ENCODE results near the gene KCNK6.
A peak's percentile ranks its signal among the peaks of the same experiment; 100 is the strongest.

The KCNK6 gene

DNA sequence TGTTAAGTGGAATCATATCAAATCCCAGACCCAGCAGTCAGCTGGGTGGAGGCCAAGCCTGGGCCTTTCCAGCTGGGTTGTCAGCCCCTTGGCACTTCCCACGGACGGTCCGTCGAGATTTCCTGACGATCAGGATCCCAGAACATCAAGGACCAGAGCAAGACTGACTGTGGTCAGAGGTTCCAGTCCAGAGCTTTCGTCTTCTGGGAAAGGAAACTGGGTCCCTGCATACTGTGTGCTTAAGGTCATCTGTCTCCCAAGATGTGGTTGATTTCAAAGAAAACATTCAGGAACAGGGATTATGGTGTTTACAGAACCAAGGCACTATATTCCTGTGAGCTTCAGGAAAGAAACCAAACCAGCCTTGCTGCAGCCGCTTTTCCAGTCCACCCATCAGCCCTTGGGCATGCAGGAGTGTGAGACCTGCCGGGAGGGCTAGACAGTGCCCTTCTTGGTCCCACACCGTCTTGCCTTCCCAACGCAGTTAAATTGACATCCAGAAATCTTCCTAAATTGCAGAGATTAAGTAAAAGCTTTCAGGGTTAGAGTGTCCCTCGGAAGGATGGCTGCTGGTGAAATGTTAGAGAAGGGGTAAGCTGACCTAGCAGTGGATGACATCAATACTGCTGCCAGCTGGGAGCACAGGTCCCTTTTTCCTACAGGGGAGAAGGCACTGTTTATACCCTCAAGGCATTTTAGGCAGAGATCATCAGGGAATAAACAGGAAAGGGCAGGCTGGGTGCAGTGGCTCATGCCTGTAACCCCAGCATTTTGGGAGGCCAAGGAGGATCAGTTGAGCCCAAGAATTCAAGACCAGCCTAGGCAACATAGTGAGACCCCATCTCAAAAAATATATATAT is 20.6 kb upstream of the KCNK6 start:
- DNase-seq, result no peak

DNA sequence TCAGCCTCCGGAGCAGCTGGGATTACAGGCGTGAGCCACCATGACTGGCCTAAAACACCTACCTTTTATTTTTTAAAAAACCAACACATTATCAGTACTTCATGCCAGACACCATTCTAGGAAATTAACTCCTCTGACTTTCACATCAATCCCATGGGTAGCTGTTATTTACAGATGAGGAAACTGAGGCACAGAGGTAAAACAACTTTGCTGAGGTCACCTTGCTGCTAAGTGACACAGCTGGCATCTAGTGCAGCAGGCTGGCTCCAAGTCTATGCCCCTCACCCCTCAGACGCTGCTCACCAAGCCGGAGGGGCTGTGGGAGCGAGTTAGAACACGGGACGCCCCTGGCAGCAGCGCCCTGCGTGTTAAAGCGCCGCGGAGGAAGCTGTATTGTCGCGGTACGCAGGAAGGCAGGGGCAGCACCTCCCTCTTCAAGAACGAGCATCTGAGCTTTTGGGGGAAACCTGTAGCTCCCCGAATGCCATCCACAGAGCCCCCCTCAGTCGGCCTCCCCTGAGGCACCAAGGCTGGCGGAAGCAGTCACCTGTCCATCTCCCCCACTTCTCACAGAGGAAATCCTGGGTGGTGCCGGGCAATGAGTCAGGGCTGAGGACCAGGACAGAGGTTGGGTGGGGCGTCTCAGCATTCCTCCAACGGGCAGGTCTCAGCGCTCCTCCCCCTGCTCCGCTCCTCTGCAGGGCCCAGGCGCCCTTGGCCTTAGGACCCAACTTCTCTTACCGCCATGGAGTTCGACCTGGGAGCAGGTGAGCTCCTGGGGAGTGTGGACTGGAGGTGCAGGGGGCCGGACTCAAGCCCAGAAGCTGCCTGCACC is 15.9 kb upstream of the KCNK6 start, which contains the start of gene C19orf33:
TSS of gene C19orf33 (plus strand) at position 735 of the 835 bp plus-strand sequence. CDS start at position 746, 11 bp downstream.
- DNase-seq, result no peak

DNA sequence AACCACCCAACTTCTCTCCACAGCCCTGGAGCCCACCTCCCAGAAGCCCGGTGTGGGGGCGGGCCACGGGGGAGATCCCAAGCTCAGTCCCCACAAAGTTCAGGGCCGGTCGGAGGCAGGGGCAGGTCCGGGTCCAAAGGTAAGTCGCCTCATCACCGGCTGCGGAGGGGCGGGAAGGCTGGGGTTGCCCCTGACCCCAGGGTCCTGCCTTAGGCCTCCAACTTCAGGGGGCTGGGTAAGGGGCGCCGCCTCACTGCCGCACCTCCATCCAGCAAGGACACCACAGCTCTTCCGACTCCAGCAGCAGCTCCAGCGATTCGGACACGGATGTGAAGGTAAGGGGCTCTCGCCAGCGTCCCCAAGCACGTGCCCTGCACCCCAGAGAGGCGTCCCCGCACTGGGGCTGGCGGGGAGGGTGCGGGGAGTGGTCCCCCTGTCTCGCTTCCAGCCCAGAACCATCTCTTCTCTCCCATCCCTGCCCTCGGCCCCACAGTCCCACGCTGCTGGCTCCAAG is 15.2 kb upstream of the KCNK6 start:
- no peak for DNase-seq

DNA sequence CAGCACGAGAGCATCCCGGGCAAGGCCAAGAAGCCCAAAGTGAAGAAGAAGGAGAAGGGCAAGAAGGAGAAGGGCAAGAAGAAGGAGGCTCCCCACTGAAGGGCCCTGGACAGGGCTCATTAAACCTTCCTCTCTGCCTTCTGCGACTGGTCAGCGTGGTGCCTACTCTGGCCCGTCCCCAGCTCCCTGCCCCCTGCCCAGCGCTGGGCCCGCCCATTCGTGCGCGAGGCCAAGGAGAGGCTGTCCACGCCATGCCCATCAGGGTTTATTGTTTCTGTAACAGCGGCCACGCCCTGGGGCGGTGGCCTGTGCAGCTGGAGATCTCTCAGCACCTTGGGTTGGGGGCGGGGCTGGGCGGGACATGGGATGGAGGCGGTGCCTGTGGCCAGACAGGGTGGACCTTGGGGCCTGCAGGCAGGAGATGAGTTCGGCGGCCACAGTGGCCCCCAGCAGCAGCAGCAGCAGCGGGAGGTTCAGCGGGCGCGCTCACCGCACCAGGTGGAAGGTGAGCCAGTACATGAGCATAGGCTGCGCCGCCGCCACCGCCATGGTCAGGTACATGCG is 14.7 kb upstream of the KCNK6 start:
- no peak for DNase-seq

DNA sequence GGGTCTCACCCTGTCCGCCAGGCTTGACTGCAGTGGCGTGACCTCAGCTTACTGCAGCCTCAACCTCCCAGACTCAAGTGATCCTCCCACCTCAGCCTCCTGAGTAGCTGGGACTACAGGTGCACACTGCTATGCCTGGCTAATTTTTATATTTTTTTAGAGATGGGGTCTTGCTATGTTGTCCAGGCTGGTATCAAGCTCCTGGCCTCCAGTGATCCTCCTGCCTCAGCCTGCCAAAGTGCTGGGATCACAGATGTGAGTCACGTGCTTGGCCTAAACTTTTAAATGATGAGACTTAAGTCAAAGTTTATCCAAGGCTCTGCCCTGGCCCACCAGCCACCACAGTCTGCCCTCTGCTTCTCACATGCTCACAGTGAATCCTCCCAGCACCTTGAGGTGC is 13.4 kb upstream of the KCNK6 start:
- no peak for DNase-seq

DNA sequence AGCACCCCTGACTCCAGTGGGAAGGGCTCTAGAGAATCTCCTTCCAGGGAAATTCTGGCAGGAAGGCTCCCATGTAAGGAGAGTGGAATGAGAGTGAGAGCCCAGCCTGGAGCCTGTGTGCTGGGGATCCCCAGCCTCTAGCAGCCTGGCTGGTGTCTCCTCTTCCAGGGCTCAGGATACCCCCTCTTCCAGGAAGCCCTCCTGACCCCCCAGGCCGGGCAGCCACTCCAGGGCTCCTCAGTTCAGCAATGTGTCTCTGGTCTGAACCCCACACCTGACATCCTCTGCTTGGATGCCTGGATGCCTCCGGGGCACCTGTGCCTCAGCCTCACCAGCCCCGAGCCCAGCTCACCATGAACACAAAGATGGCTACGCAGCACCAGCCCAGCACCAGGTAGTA is 12.6 kb upstream of the KCNK6 start:
- DNase-seq, result no peak

DNA sequence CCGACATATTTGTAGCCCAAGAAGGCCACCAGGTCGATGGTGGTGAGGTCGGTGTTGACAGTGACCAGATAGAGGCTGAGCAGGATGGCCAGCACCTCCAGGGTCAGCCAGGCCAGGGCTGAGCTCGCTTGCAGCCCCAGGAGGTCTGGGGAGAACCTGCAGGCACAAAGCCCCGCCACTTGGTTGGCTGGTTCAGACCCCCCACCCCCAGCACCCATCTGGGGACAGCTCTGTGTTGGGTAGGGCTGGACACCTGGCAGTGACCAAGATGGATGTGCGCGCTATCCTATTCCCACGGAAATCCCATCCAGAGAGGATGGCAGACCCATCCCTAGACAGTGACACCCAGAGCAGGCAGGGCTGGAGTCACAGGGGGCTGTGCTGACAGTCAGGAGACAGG is 12.0 kb upstream of the KCNK6 start:
- no peak for DNase-seq

DNA sequence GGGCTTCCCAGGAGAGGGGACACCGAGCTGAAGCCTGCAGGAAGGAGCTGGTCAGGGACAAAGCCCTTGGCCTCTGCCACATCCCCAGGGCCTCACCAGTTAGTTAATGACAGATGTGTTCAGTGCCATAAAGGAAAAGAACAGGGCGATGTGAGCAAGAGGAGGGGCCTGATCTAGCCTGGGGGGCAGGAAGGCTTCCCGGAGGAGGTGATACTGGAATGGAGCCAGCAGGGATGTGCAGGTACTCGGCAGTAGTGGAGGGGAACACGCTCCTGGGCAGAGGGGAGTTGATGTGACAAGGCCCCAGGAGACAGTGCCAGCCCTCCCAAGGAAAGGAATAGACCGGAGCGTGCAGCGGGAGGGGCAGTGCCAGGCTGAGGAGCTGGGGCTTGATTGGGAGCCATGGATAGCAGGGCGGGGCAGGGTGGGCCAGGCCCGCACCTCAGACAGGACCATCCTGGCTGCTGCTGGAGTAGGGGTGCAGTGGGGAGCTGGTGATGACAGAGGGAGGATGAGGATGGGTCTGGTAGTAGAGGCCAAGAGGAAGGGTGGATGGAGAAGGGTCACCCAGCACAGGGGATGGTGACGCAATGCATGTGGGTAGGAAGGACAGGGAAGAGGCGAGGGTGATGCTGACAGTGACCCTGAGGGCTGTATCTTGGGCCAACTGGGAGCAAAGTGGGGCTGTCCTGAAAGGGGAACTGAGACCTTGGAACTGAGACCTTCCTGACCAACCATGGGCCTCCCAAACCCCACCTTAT is 11.5 kb upstream of the KCNK6 start:
- DNase-seq, result no peak

DNA sequence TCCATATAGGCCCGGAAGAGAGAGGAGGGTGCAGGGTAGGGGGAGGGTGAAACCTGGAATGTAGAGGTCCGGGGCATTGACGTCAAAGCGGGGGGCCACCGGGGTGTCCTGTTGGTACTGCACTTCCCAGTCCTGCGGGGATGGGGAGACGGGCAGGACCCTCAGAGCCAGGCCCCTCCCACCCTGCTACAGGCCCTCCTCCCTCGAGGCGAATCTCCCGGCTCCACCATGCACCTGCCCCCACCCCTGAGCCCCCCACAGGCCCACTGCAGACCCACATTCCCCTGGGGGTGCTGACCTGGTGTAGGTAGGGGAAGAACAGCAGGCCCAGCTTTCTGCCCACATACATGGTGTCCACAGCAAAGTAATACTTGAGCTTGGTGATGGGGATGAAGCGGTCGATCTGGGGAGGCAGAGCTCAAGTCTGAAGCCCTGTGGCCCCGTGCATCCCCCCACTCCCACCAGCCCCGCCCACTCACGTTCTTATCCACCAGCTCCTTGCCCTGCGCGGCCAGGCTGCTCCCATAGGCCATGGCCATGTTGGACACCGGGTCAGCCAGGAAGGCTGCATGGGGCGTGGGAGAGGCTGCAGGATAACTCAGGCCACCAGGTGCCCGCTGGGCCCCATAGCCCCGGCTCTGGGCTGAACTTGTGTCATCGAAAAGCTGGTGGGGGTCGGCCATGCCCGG is 10.6 kb upstream of the KCNK6 start:
- no peak for DNase-seq

DNA sequence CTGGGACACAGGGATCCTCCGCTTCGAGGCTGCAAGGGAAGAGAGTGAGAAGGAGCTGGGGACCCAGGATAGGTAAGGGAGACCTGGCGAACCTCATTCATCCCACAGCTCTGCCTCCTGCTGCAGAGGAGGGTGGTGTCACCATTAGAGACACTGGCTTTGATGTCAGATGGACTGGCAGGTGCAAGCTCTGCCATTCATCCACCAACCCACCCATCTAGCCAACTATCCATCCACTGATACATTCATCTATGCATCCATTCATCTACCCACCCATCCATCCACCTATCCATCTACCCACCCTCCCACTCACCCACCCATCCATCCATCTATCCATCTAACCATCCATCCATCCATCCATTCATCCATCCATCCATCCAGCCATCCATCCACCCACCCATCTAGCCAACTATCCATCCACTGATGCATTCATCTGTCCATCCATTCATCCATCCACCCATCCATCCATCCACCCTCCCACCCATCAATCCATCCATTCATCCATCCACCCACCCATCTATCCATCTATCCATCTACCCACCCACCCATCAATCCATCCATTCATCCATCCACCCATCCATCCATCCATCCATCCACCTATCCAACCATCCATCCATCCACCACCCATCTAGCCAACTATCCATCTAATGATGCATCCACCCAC is 9.9 kb upstream of the KCNK6 start:
- DNase-seq, result no peak

DNA sequence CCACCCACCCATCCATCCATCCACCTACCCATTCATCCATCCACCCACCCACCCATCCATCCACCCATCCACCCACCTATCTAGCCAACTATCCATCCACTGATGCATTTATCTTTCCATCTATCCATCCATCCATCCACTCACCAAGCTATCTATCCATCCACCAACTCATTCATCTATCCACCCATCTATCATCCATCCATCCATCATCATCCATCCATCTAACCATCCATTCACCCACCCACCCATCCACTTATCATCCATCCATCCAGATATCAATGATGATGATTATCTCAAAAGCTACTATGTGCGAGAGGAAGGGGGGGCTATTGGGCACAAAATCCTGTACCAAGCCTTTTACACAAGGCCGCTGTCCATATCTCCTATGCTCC is 9.4 kb upstream of the KCNK6 start:
- no peak for DNase-seq

DNA sequence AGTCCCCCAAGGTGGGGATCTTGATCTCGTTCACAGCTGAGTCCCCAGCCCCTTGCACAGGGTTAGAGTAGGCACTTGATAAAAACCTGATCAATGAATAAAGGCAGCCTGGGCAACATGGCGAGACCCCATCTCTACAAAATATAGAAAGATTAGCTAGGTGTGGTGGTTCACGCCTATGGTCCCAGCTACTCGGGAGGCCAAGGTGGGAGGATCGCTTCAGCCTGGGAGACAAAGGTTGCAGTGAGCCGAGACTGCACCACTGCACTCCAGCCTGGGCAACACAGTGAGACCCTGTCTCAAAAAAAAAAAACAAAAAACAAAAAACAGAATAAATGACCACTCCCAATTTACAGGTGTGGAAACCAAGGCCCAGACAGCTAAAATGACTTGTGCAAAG is 8.7 kb upstream of the KCNK6 start:
- DNase-seq, result no peak

DNA sequence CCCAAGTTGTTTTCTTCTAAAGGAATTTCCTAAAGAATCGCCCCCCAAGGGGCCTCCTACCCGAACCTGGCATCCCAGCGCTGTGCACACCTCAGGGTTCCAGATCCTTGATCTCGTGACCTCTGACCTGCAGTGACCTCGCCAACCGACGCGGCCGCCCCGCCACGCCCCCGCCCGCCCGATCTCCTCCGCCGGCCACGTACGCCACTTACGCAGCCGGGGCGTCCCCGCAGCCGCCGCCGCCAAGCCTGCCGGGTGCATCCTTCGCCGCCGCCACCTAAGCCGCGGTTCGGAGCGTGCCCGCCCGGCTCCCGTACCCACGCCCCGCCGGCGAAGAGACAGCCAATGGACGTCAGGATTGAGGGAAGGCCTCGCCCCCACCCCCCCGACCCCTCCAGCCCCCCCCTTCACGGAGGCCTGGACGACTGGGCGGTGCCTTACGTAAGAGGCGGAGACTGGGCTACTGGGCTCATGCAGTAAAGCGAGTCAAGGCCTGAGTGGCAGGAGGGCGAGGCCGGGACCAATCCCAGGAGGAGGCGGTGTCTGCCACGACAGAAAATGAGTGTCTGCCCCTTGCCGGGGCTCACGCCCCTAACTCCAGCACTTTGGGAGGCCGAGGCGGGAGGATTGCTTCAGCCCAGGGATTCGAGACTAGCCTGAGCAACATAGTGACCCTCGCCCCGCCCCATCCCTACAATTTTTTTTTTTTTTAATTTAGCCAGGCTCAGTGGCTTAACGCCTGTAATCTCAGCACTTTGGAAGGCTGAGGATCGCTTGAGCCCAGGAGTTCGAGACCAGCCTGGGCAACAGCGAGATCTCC is 3.8 kb upstream of the KCNK6 start, which contains the start of gene YIF1B:
TSS of gene YIF1B (minus strand) at position 291 of the 820 bp plus-strand sequence. CDS start at position 261, 30 bp downstream.
- DNase-seq, result peak; percentile 96

DNA sequence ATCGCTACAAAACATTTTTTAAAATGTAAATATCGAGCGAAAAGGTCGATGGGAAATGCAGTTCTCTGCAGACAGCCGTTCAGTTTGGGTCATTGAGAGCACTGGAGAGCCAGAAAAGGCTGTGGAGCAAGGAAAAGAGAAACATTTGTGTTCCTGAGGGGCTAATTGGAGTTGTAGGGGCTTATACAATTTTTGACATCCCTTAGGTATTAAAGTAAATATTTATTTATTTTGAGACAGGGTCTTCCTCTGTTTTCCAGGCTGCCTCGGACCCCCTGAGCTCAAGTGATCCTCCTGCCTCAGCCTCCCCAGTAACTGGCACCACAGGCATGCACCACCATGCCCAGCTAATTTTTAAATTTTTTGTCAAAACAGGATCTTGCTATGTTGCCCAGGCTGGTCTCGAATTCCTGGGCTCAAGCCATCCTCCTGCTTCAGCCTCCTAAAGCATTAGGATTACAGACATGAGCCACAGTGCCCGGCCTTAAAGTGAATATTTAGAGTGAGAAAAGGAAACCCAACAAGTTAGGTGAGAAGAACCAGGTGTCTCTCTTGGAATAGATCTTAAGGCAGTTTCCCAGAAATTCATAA is 3.1 kb upstream of the KCNK6 start:
- DNase-seq, result no peak

DNA sequence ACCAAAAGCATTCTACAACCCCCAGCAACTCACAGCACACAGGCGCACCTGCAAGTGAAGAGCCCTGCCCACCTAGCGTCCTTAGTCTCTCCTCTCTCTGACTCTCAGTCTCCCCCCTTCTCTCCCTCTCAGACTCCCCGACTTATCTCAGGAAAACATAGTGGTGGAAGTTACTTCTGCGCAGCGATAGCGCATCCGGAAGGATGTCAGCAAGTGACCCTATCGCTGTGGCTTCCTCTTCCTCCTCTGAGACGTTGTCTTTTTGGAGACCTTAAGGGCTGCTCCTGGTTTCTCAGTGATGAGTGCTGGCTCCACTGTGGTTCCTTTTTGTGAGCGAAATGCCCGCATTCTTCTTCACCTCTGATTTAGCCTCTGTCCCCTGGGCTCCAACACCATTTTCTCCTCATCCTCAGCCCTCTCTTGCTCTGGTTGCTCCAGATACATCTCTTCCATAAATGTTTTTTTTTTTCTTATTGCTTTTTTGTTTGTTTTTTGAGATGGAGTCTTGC is 2.5 kb upstream of the KCNK6 start:
- no peak for DNase-seq

DNA sequence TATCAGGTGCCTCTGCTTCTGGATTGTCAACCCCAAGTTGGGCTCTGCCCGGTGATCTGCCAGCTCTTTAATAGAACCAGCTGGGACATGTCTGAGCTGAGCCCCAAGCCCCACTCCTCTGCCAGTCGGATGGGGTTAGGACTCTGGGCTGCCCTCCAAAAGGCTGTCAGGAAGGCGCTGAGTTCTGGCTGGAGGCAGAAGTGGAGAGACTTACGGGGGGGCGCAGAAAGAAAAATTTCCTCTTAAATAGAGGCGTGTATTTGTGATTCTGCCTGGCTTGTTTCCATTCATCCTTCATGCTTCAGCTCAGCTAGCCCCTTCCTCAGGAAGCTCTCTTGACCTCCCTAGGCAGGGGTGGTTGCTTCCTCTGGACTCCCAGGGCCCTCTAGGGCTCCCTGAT is 985 bp upstream of the KCNK6 start:
- no peak for DNase-seq

DNA sequence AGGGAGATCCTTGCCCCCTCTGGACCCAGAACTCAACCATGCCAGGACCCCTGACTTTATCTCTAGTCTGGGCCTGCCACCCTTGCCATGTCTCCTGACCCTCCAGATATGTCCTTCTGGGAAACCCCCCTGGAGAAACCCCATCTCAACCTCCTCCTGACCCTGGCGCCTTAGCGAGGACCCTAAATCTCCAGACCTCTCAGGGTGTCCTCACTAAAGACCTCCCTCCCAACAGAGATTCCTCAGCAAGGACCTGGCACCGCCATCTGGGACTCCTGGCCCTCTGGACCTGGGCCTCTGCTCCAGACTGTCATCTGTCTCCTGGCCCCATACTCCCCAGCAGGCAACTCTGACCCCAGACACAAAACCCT is 1.3 kb downstream of the KCNK6 start:
- DNase-seq, result no peak

DNA sequence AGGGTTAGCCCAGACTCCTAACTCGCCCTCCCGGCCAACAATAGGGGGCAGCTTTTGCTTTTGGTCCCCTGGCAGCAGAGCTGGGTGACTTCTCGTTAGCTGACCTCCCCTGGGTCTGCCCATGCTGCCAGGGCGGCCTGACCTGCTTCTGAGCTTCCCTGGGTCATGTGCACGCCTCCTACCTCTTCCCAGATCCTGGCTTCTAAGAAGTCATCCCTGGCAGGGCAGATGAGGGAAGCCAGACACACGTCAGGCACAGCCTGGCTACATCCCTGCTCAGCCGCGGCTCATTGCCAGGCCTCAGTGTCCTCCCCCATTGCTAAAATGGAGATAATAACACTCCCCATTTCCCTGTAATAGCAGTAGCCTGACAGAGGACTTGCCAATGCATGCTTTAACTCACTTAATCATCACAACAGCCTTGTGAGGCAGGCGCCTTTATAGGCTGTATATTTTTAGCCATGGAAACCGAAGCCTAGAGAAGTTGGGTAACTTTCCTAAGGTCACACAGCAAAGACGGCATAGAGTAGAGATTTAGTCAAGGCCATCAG is 2.1 kb downstream of the KCNK6 start:
- DNase-seq, result no peak

DNA sequence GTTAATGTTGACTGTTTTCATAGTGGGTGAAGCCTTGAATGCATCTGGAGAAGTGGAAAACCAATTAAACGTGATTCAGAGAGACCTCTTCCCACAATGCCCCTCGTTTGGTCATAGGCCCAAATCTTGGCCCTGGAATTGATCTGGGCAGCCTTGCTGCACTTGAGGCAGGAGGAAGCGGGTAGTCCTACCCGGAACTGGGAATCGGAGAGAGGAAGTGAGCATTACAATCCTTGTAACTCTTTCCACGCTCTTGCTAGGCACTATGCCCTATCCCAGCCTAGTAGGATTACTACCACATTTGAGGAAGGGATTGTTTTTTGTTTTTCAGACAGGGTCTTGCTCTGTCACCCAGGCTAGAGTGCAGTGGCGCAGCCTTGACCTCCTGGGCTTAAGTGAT is 3.6 kb downstream of the KCNK6 start:
- DNase-seq, result no peak

DNA sequence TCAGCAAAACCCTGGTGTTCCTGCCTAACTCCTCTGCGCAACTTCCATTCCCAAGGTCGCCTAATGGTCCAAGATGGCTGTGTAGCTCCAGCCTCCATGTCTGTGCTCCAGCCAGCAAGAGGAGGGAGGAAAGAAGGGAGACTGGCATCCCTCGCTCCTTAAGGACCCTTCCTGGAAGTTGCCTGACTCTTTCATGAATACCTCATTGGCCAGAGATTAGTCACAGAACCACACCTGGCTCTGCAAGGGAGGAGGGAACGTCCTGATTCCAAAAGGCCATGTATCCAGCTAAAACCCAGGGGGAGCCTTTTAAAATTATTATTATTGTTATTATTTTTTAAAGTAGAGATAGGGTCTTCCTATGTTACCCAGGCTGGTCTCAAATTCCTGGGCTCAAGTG is 4.8 kb downstream of the KCNK6 start:
- no peak for DNase-seq

Measured in midbrain (tissue), 1 donor.